D721Med (cell line): Measurements from ENCODE around the gene CD300C.
"Not testable (repeated sequence)": the region's sequence is repeated elsewhere in the genome, so short reads cannot be mapped to it uniquely, and the experiment has no call there.

Experiments
- DNase-seq: peaks from one replicate; pipeline ENCODE4 v3.0.0; 2011; ENCODE audit warnings: low spot score; ENCODE audit not compliant: insufficient read length
- FAIRE-seq: peaks from 2 replicates; lab custom pipeline; 2011; peaks lifted over from hg19 to GRCh38; lab: Jason Lieb, UNC
- TF ChIP-seq, protein P1 (sequence below): IDR thresholded peaks from 2 replicates; pipeline ENCODE4 v1.5.1; 2012; ENCODE audit warnings: mild to moderate bottlenecking, control low read depth; ENCODE audit not compliant: insufficient read depth; ENCODE audit errors: missing control alignments

CD300C gene

DNA sequence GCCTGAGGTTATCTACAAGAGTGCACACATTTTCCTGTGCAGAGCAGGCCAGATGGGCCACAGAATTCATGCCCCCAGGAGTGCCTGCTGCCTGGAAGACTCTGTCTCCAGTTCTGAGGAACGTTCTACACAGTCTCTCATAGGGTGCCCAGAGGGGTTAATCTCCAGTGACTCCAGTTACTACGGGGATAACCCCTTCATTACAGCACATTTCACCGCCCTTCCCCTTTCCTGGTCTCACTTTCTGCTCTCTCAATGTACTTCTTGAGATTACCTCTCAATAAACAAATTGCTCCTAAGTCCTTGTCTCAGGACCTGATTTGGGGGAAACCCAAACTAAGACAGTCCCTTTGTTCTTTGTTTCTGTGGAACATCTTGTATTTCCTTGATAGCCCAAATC, 15.7 kb upstream of the CD300C start:
- TF ChIP-seq, protein P1, sequence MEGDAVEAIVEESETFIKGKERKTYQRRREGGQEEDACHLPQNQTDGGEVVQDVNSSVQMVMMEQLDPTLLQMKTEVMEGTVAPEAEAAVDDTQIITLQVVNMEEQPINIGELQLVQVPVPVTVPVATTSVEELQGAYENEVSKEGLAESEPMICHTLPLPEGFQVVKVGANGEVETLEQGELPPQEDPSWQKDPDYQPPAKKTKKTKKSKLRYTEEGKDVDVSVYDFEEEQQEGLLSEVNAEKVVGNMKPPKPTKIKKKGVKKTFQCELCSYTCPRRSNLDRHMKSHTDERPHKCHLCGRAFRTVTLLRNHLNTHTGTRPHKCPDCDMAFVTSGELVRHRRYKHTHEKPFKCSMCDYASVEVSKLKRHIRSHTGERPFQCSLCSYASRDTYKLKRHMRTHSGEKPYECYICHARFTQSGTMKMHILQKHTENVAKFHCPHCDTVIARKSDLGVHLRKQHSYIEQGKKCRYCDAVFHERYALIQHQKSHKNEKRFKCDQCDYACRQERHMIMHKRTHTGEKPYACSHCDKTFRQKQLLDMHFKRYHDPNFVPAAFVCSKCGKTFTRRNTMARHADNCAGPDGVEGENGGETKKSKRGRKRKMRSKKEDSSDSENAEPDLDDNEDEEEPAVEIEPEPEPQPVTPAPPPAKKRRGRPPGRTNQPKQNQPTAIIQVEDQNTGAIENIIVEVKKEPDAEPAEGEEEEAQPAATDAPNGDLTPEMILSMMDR: no peak
- no peak for DNase-seq
- no peak for FAIRE-seq

DNA sequence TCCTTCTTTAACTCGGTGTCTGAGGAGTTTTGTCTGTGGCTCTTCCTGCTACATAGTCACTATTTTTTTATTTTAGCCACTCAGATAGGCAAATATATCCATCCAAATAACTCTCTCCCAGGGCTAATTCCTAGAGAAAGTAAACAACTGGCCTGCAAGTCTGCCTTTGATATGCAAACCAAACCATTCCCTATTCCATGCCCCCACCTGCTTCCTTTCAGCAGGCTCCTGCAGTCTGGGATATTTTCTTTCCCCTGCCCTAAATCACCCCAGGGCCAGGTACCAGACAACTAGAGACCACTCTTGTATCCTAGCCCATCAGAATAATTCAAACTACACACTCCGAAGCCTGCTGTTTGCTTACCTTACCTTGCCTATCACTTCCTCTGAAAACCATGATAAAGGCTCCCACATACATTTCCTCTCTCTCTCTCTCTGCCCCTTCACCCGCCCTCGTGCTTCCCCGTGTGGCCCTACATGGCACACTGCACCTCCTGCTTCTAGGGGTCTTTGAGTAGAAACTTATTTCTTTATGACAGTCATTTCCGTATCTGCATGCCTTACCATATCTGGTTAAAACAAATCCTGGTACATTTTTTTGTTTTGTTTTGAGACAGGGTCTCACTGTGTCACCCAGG, 13.1 kb upstream of the CD300C start:
- TF ChIP-seq, protein P1: no peak
- DNase-seq (no peak), FAIRE-seq (no peak)

DNA sequence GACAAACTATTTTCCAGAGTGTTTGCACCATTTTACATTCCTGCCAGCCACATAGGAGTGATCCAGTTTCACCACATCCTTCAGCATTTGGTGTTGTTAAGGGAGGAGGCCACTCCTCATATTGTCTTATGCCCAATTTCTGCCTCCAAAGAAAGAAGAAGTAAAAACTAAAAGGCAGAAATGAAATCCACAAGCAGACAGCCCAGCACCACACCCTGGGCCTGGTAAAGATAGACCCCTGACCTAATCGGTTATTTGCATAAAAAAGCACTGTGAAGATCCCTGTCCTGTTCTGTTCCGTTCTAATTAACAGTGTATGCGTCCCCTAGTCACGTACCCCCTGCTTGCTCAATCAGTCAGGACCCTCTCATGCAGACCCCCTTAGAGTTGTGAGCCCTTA, 12.5 kb upstream of the CD300C start:
- not testable (repeated sequence) for DNase-seq, FAIRE-seq

- no peak for DNase-seq
- TF ChIP-seq, protein P1: no peak
- FAIRE-seq: no peak
Observed at GRCh38 chr17:74555427-74555940, 9.6 kb upstream of the CD300C start.

- TF ChIP-seq, protein P1: no peak
- no peak for FAIRE-seq
- no peak for DNase-seq
Observed at GRCh38 chr17:74554909-74555308, 9.0 kb upstream of the CD300C start.

- DNase-seq (no peak), FAIRE-seq (no peak)
- TF ChIP-seq, protein P1: no peak
Observed at GRCh38 chr17:74552037-74552436, 6.1 kb upstream of the CD300C start.

DNA sequence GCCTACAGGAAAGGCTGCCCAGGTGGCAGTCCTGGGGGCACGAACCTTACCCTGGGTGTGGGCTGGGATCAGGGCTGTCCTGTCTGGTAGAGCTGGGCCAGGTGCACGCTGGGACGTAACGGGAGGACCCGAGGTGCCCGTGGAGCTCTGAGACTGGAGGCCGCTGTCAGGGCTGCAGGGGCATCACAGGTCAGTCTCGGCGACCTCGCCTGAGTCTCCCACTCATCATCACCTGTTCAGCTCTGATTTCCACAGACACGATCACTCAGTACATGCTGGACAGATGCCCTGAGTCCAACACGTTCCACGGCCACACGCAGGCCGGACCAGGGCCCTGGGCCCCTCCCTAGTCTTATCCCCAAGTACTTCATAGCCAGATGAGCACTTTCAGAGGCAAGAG, 4.7 kb upstream of the CD300C start:
- TF ChIP-seq, protein P1: no peak
- FAIRE-seq (no peak), DNase-seq (no peak)
